Stimulated activated CD8-positive, alpha-beta memory T cell treated with anti-CD3 and anti-CD28 coated beads, Interleukin-4, amount 100 ng/mL, for 4 hours (primary cell): ENCODE measurements around the gene ZNF580.

Experiments
- DNase-seq, 2 donors: peaks; one replicate each; pipeline ENCODE4 v3.0.0-alpha.2; 2020; ENCODE audit warnings: low read depth in 2 of 2, low spot score in 1 of 2

ZNF580 gene

DNA sequence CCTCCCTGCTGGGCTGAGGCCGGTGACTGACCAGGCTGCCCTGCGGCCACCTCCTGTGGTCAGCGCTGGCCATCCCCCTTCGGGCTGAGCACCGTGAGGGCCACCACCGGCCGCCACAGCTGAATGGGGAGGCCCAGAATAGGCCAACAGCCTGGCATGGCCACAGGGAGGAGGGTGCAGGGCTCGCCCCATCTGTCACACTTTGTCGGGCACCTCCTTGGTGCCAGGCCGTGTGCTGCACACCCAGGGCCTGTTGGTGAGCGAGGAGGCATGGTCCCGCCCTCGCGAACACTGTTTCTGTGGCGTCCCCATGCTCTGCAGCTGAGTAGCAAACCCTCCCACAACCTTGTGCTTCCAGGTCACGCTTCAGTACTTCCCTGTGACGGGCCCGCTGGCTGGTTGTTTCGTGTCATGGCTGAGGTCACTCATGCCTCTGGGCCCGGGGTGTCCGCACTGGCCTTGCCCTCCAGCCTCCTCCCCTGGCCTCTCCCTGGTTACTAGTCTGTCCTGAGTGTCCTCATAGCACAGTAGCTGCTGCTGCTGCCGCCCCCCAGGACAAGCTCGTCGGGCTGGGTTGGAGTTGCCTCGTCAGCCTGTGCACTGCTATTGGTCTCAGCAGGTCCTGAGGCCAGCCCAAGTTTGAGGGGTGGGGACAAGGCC, 49.4 kb downstream of the ZNF580 start:
- no peak for DNase-seq

DNA sequence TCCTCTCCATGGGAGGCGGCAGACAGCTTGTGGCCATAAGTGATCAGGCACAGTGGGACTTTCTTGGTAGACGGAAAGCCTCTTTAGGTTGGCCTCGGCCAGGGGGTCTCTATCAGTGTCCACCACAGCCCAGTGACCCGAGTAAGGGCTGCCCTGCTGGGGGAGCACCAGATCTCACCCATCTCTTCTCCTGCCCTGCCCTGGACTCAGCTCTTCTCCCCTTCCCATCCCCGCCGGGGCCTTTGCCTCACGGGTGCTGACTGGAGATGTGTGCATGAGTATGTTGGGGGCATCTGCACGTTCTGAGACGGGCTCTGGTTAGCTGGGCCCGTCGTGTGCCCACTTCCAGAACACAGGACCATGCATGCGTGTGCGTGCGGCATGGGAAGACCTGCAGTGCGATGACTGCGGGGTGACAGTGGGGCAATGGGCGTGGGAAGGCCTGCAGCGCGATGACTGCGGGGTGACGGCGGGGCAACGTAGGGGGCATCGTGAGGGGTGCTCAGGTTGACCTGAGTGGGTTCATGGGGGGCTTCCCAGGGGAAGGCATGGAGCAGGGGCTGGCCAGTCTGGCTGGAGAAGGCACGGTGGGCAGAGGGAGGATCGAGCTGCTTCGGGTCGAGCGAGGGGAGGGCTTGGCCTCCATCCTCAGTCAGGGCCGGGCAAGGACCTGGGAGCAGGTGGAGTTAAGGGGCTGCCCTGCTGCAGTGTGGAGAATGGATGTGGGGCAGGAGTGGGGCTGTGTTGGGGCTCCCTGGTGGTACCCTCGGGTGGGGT, 50.2 kb downstream of the ZNF580 start:
- no peak for DNase-seq

DNA sequence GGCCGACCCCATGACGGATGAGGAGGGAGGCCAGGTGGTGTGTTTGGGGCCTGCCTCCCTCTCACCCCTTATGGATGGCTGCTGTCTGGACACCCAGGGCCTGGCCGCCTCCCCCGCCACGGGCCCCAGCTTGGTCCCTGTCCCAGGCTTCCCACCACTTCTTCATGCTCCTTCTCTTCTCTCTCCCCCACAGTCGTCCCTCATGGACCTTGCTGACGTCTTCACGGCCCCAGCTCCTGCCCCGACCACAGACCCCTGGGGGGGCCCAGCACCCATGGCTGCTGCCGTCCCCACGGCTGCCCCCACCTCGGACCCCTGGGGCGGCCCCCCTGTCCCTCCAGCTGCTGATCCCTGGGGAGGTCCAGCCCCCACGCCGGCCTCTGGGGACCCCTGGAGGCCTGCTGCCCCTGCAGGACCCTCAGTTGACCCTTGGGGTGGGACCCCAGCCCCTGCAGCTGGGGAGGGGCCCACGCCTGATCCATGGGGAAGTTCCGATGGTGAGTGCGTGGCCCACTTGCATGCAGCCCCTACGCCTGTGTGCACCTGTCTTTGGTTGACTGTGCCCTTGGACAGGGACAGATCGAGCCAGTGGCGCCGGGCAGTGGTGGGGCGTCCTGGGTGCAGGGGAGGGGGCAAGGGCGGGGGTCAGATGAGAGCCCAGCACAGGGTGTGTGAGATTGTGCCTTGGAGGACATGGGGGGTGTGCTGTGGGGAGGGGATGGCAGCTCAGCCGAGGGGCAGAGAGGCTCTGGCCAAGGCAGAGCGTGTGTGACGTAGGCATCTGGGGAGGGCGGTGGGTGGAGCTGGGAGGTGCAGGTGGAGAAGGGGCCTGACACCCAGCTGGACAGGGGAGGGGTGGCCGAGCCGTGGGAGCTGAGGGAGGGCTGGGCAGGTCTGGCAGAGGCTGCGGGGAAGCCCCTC, 51.0 kb downstream of the ZNF580 start:
- DNase-seq = no peak

DNA sequence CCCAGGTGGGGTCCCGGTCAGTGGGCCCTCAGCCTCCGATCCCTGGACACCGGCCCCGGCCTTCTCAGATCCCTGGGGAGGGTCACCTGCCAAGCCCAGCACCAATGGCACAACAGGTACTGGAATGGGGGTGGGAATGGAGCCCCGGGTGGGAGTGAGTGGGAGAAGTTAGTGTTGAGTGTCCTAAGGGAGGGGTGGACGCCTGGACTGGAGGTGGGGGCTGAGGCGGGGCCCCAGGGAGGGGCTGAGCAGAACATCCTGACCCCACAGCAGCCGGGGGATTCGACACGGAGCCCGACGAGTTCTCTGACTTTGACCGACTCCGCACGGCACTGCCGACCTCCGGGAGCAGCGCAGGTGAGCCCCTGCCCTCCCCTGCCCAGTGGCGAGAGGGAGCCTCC, 51.9 kb downstream of the ZNF580 start:
- DNase-seq = no peak
